ENCODE measurements around the gene CNN1.

DNA sequence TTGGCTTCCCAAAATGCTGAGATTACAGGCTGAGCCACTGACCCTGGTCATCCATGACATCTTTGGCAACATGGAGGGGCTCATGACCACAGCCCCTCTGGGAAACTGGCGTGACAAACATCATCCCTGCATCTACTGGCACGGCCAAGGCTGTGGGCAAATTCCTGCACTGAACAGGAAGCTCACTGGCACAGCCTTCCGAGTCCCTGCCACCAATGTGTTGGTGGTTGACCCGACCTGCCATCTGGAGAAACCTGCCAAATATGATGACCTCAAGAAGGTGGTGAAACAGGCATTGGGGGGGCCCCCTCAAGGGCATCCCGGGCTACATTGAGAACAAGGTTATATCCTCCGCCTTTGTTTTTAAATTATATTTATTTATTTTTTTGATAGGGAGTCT is 47.7 kb downstream of the CNN1 start:
- TF ChIP-seq, protein P1, sequence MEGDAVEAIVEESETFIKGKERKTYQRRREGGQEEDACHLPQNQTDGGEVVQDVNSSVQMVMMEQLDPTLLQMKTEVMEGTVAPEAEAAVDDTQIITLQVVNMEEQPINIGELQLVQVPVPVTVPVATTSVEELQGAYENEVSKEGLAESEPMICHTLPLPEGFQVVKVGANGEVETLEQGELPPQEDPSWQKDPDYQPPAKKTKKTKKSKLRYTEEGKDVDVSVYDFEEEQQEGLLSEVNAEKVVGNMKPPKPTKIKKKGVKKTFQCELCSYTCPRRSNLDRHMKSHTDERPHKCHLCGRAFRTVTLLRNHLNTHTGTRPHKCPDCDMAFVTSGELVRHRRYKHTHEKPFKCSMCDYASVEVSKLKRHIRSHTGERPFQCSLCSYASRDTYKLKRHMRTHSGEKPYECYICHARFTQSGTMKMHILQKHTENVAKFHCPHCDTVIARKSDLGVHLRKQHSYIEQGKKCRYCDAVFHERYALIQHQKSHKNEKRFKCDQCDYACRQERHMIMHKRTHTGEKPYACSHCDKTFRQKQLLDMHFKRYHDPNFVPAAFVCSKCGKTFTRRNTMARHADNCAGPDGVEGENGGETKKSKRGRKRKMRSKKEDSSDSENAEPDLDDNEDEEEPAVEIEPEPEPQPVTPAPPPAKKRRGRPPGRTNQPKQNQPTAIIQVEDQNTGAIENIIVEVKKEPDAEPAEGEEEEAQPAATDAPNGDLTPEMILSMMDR (conservative IDR thresholded peaks at IDR 0.05; ENCODE audit: low read length), result no peak
- no peak for TF ChIP-seq EZH2phosphoT487 (IDR thresholded peaks at IDR 0.05; ENCODE audit: borderline replicate concordance)

All from Loucy (cell line).